ENCODE results near the gene PKD1. TPM values are rescaled to one million over a fixed set of nuclear protein-coding genes. Genes with fewer than 3 reads are reported as not detected.

The PKD1 gene
- total and polyA plus RNA-seq, 2 of the 13 experiments (the other 11 are each of a cell fraction or from before 2014, with no cell fraction given) = 22.1 to 23.0 TPM

DNA sequence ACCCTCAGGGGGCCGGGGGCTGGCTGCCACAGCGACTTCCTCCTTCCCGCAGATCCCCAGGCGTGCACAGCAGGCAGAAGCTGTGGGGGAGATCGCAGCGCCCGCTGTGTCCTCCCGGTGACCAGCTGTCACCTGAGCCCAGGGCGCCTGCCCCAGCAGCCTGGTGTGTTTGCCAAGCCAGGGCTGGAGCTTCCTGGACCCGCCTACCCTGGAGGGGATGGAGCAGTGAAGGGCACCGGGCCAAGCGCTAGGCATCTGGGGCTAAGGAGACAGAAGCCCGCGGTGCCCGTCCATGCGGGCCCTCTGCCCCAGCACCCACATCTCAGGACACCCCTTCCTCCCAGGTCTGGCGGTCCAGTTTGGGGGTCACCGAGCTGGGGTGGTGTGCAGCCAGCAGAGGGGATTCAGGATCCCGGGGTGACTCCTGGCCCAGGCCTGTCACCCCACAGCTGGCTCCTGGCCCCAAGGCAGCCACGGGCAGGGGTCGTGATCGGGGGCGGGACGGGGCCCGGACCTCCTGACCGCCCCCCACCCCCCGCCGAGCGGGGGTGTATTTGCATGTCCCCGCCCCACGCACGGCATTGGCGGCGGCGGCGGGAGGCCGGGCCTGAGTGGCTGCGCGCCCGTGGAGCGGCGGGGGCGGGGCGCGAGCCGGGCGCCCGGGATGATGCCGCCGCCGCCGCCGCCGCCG, 12.4 kb upstream of the PKD1 start, which contains the start of gene RAB26 (continued):
- TF ChIP-seq, protein P1, sequence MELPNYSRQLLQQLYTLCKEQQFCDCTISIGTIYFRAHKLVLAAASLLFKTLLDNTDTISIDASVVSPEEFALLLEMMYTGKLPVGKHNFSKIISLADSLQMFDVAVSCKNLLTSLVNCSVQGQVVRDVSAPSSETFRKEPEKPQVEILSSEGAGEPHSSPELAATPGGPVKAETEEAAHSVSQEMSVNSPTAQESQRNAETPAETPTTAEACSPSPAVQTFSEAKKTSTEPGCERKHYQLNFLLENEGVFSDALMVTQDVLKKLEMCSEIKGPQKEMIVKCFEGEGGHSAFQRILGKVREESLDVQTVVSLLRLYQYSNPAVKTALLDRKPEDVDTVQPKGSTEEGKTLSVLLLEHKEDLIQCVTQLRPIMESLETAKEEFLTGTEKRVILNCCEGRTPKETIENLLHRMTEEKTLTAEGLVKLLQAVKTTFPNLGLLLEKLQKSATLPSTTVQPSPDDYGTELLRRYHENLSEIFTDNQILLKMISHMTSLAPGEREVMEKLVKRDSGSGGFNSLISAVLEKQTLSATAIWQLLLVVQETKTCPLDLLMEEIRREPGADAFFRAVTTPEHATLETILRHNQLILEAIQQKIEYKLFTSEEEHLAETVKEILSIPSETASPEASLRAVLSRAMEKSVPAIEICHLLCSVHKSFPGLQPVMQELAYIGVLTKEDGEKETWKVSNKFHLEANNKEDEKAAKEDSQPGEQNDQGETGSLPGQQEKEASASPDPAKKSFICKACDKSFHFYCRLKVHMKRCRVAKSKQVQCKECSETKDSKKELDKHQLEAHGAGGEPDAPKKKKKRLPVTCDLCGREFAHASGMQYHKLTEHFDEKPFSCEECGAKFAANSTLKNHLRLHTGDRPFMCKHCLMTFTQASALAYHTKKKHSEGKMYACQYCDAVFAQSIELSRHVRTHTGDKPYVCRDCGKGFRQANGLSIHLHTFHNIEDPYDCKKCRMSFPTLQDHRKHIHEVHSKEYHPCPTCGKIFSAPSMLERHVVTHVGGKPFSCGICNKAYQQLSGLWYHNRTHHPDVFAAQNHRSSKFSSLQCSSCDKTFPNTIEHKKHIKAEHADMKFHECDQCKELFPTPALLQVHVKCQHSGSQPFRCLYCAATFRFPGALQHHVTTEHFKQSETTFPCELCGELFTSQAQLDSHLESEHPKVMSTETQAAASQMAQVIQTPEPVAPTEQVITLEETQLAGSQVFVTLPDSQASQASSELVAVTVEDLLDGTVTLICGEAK (IDR thresholded peaks at IDR 0.05) = no peak
- TF ChIP-seq, protein P1 (CRISPR knock-in tag; IDR thresholded peaks at IDR 0.05) = no peak
- TF ChIP-seq, protein P2, sequence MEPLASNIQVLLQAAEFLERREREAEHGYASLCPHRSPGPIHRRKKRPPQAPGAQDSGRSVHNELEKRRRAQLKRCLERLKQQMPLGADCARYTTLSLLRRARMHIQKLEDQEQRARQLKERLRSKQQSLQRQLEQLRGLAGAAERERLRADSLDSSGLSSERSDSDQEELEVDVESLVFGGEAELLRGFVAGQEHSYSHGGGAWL (CRISPR knock-in tag; IDR thresholded peaks at IDR 0.05) = no peak
- TF ChIP-seq, protein P3, sequence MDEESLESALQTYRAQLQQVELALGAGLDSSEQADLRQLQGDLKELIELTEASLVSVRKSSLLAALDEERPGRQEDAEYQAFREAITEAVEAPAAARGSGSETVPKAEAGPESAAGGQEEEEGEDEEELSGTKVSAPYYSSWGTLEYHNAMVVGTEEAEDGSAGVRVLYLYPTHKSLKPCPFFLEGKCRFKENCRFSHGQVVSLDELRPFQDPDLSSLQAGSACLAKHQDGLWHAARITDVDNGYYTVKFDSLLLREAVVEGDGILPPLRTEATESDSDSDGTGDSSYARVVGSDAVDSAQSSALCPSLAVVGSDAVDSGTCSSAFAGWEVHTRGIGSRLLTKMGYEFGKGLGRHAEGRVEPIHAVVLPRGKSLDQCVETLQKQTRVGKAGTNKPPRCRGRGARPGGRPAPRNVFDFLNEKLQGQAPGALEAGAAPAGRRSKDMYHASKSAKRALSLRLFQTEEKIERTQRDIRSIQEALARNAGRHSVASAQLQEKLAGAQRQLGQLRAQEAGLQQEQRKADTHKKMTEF (CRISPR knock-in tag; IDR thresholded peaks at IDR 0.05) = peak; percentile 48; the same call in 1 of the 2 replicates
- TF ChIP-seq RFX5 (IDR thresholded peaks at IDR 0.05; ENCODE audit: low read depth, low read length) (no peak), TGIF2 (CRISPR knock-in tag; IDR thresholded peaks at IDR 0.05) (peak; percentile 55; the same call in 1 of the 2 replicates), MTF1 (CRISPR knock-in tag; IDR thresholded peaks at IDR 0.05) (no peak), ZNF660 (CRISPR knock-in tag; IDR thresholded peaks at IDR 0.05; ENCODE audit: borderline replicate concordance, low read depth) (no peak), ZNF589 (CRISPR knock-in tag; conservative IDR thresholded peaks at IDR 0.05) (no peak), ZNF337 (CRISPR knock-in tag; IDR thresholded peaks at IDR 0.05; ENCODE audit: borderline replicate concordance, low read depth) (no peak), BHLHE40 (IDR thresholded peaks at IDR 0.05; ENCODE audit: low read length) (no peak)
- TF ChIP-seq, protein P4, sequence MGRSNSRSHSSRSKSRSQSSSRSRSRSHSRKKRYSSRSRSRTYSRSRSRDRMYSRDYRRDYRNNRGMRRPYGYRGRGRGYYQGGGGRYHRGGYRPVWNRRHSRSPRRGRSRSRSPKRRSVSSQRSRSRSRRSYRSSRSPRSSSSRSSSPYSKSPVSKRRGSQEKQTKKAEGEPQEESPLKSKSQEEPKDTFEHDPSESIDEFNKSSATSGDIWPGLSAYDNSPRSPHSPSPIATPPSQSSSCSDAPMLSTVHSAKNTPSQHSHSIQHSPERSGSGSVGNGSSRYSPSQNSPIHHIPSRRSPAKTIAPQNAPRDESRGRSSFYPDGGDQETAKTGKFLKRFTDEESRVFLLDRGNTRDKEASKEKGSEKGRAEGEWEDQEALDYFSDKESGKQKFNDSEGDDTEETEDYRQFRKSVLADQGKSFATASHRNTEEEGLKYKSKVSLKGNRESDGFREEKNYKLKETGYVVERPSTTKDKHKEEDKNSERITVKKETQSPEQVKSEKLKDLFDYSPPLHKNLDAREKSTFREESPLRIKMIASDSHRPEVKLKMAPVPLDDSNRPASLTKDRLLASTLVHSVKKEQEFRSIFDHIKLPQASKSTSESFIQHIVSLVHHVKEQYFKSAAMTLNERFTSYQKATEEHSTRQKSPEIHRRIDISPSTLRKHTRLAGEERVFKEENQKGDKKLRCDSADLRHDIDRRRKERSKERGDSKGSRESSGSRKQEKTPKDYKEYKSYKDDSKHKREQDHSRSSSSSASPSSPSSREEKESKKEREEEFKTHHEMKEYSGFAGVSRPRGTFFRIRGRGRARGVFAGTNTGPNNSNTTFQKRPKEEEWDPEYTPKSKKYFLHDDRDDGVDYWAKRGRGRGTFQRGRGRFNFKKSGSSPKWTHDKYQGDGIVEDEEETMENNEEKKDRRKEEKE (IDR thresholded peaks at IDR 0.05) = no peak
